PFSK-1 (cell line): ENCODE results near the gene GINS2.

ENCODE experiments used
- POLR2AphosphoS5 ChIP-seq: IDR thresholded peaks from 2 replicates; pipeline ENCODE4 v1.6.1; 2012; ENCODE audit warnings: low read depth, mild to moderate bottlenecking, control low read depth, low read length, moderate library complexity
- REST ChIP-seq, 2 experiments: IDR thresholded peaks; 2 replicates each; pipeline versions ENCODE4 v1.6.1 to v1.8.0; 2011 to 2012; ENCODE audit warnings: low read depth in 2 of 2, low read length in 2 of 2, control low read depth in 1 of 2, inconsistent platforms in 1 of 2, mild to moderate bottlenecking in 1 of 2, moderate library complexity in 1 of 2; ENCODE audit not compliant: insufficient read depth in 1 of 2
- SIN3A ChIP-seq: IDR thresholded peaks from 2 replicates; pipeline ENCODE4 v1.6.1; 2012; ENCODE audit warnings: mild to moderate bottlenecking, low read length, moderate library complexity, borderline replicate concordance; ENCODE audit not compliant: insufficient read depth
- TAF1 ChIP-seq: IDR thresholded peaks from 2 replicates; pipeline ENCODE4 v1.6.1; 2012; ENCODE audit warnings: low read length, control low read depth, borderline replicate concordance; ENCODE audit not compliant: insufficient read depth

- no peak for TF ChIP-seq TAF1
- TF ChIP-seq REST (IDR thresholded peaks at IDR 0.05; ENCODE audit: insufficient read depth in 1 of 2, low read depth in 2 of 2, low read length in 2 of 2) = no peak
- TF ChIP-seq POLR2AphosphoS5 = no peak
- TF ChIP-seq SIN3A = no peak
Measured at GRCh38 chr16:85667261-85667660, 21.5 kb downstream of the GINS2 start.
